ENCODE results near the gene TRIP13. TPM values are rescaled to one million over a fixed set of nuclear protein-coding genes. Genes with fewer than 3 reads are reported as not detected.

The TRIP13 gene
- total RNA-seq, 1 experiment from 2014 or later: 69.0 TPM

DNA sequence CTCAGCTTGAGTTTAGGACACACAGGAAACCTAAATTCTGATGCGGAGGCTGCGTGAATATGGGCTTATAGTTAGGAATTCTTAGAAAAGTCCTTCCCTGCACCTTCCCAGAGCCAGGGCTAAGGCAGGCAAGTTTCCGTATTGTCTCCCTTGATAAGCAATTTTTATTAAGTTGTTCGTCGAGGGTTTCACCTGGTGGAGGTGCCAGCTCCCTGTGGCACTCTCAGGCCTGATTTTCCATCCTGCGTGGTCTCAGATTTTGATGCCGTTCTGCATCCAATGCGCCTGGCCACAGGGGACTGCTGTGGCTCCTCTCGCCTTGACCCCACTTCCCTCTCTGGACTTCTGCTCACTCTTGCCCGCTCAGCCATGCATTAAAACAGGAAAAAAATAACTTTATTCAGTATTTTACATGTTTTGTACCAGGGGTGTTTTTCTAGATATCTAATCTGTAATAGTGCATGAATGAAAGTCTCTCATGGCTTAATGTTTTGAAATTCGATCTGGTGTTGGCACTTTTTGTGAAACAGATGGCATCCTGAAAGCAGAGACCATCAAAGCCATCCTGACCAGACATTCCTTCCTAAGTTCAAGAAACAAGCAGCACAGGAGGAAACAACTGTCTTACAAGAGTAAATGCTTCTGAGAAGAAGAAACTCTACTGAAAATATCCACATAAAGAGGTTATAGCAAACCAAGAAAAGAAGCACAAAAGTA is 50.7 kb downstream of the TRIP13 start:
- TF ChIP-seq EZH2phosphoT487 (IDR thresholded peaks at IDR 0.05; ENCODE audit: borderline replicate concordance, low read length) (no peak), EZH2 (IDR thresholded peaks at IDR 0.05; ENCODE audit: low read length, unreplicated experiment) (no peak)
- TF ChIP-seq, protein P1, sequence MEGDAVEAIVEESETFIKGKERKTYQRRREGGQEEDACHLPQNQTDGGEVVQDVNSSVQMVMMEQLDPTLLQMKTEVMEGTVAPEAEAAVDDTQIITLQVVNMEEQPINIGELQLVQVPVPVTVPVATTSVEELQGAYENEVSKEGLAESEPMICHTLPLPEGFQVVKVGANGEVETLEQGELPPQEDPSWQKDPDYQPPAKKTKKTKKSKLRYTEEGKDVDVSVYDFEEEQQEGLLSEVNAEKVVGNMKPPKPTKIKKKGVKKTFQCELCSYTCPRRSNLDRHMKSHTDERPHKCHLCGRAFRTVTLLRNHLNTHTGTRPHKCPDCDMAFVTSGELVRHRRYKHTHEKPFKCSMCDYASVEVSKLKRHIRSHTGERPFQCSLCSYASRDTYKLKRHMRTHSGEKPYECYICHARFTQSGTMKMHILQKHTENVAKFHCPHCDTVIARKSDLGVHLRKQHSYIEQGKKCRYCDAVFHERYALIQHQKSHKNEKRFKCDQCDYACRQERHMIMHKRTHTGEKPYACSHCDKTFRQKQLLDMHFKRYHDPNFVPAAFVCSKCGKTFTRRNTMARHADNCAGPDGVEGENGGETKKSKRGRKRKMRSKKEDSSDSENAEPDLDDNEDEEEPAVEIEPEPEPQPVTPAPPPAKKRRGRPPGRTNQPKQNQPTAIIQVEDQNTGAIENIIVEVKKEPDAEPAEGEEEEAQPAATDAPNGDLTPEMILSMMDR (conservative IDR thresholded peaks at IDR 0.05; ENCODE audit: low read depth, low read length): no peak
- H3K36me3 ChIP-seq (ENCODE audit: low read depth, low read length): no peaks in the 10 kb centered on the region
- H3K4me1 ChIP-seq (ENCODE audit: insufficient read depth, low read length): no peaks in the 10 kb centered on the region
- H4K20me1 ChIP-seq (ENCODE audit: low read length): no peaks in the 10 kb centered on the region
- H3K9me3 ChIP-seq (ENCODE audit: low read length): no peaks in the 10 kb centered on the region
- no peaks in the 10 kb centered on the region for H3F3A ChIP-seq (ENCODE audit: low read length, unreplicated experiment)
- no peaks in the 10 kb centered on the region for H3K9me2 ChIP-seq (replicated peaks; ENCODE audit: low read length)
- H2AFZ ChIP-seq (ENCODE audit: low read length): no peak overlapping the region
- H3K4me2 ChIP-seq (ENCODE audit: low read length): no peak overlapping the region
- H3K27me3 ChIP-seq (ENCODE audit: low read length): peaks cover 41% of the 10 kb centered on the region
- H3K27ac ChIP-seq (ENCODE audit: low read length): no peak overlapping the region
- ChIA-PET CTCF (no interaction called here), POLR2A (ENCODE audit: unreplicated experiment) (no interaction called here)
- intact Hi-C loops (cut with micrococcal nuclease): no loop called here
- H3K4me3 ChIP-seq (ENCODE audit: low read length): no peak overlapping the region
- ATAC-seq (no peak), DNase-seq (no peak)
- no peak overlapping the region for H3K9ac ChIP-seq (ENCODE audit: low read length)
- BruUV-seq (replicated peaks): no TSS peak
- H3K79me2 ChIP-seq (ENCODE audit: low read length): no peaks in the 10 kb centered on the region

DNA sequence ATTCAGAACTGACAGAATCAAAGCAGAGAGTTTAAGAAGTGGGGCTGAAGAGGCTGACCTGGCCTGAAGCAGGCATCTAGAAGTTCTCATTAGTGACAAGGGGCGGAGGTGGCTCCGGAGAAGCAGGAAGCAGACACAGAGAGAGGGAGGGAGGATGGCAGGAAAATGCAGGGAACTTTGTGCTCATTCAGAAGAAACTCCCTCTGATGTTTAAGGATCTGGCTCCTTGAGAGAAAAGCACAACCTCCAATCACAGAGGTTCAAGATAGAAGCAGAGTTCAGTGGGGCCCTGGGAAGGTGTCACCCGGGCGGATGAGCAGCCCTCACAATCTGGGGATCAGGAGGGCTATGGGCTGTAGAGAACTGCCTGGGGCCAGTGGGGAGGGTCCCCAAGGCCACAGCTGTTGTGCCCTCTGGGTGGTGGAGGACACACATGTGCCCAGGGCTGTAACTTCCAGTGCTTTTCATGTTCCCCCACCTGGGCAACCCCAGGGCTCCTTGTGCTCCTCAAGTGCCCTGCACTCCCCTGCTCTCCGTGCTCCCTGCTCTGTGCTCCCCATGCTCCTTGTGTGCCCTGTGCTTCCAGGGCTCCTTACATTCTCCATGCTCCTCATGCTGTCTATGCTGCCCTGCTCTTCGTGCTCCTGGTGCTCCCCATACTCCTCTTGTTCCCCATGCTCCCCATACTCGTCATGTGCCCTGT is 51.4 kb downstream of the TRIP13 start:
- no peak overlapping the region for H3K27ac ChIP-seq (ENCODE audit: low read length)
- no peak overlapping the region for H3K4me2 ChIP-seq (ENCODE audit: low read length)
- ATAC-seq (no peak), DNase-seq (no peak)
- H3K79me2 ChIP-seq (ENCODE audit: low read length): no peaks in the 10 kb centered on the region
- no peaks in the 10 kb centered on the region for H3F3A ChIP-seq (ENCODE audit: low read length, unreplicated experiment)
- no peaks in the 10 kb centered on the region for H3K9me3 ChIP-seq (ENCODE audit: low read length)
- H3K36me3 ChIP-seq (ENCODE audit: low read depth, low read length): no peaks in the 10 kb centered on the region
- no peak overlapping the region for H2AFZ ChIP-seq (ENCODE audit: low read length)
- no peak overlapping the region for H3K9ac ChIP-seq (ENCODE audit: low read length)
- peaks cover 48% of the 10 kb centered on the region for H3K27me3 ChIP-seq (ENCODE audit: low read length)
- BruUV-seq (replicated peaks): no TSS peak
- intact Hi-C loops (cut with micrococcal nuclease): no loop called here
- no peaks in the 10 kb centered on the region for H3K9me2 ChIP-seq (replicated peaks; ENCODE audit: low read length)
- POLR2A ChIA-PET (ENCODE audit: unreplicated experiment): no interaction called here
- H3K4me1 ChIP-seq (ENCODE audit: insufficient read depth, low read length): no peaks in the 10 kb centered on the region
- H4K20me1 ChIP-seq (ENCODE audit: low read length): no peaks in the 10 kb centered on the region
- TF ChIP-seq EZH2 (IDR thresholded peaks at IDR 0.05; ENCODE audit: low read length, unreplicated experiment) (no peak), EZH2phosphoT487 (IDR thresholded peaks at IDR 0.05; ENCODE audit: borderline replicate concordance, low read length) (no peak)
- TF ChIP-seq, protein P1 (conservative IDR thresholded peaks at IDR 0.05; ENCODE audit: low read depth, low read length): no peak
- H3K4me3 ChIP-seq (ENCODE audit: low read length): no peak overlapping the region
- CTCF ChIA-PET: no interaction called here

DNA sequence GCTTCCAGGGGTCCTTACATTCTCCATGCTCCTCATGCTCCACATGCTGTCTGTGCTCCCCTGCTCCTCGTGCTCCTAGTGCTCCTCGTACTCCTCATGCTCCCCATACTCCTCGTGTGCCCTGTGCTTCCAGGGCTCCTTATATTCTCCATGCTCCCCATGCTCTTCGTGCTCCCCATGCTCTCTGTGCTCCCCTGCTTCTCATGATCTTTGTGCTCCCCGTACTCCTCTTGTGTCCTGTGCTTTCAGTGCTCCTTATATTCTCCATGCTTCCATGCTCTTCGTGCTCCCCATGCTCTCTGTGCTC is 51.9 kb downstream of the TRIP13 start:
- Histone ChIP-seq H3K4me1 (ENCODE audit: insufficient read depth, low read length) (no peaks in the 10 kb centered on the region), H3K9me3 (ENCODE audit: low read length) (no peaks in the 10 kb centered on the region), H3F3A (ENCODE audit: low read length, unreplicated experiment) (no peaks in the 10 kb centered on the region), H3K36me3 (ENCODE audit: low read depth, low read length) (no peaks in the 10 kb centered on the region), H3K27me3 (ENCODE audit: low read length) (peaks cover 50% of the 10 kb centered on the region), H2AFZ (ENCODE audit: low read length) (no peak overlapping the region), H3K79me2 (ENCODE audit: low read length) (no peaks in the 10 kb centered on the region), H3K9me2 (replicated peaks; ENCODE audit: low read length) (no peaks in the 10 kb centered on the region), H3K27ac (ENCODE audit: low read length) (no peak overlapping the region), H3K4me3 (ENCODE audit: low read length) (no peak overlapping the region), H3K4me2 (ENCODE audit: low read length) (no peak overlapping the region), H4K20me1 (ENCODE audit: low read length) (no peaks in the 10 kb centered on the region), H3K9ac (ENCODE audit: low read length) (no peak overlapping the region)
- intact Hi-C loops (cut with micrococcal nuclease): no loop called here
- ChIA-PET CTCF (no interaction called here), POLR2A (ENCODE audit: unreplicated experiment) (no interaction called here)
- TF ChIP-seq, protein P1 (conservative IDR thresholded peaks at IDR 0.05; ENCODE audit: low read depth, low read length): no peak
- TF ChIP-seq EZH2 (IDR thresholded peaks at IDR 0.05; ENCODE audit: low read length, unreplicated experiment) (no peak), EZH2phosphoT487 (IDR thresholded peaks at IDR 0.05; ENCODE audit: borderline replicate concordance, low read length) (no peak)
- DNase-seq (no peak), ATAC-seq (no peak)
- no TSS peak for BruUV-seq (replicated peaks)

All from PC-3 (cell line).